GM18499 (cell line): ENCODE results near the gene ERLIN1.
"Not testable (repeated sequence)": the region's sequence is repeated elsewhere in the genome, so short reads cannot be mapped to it uniquely, and the experiment has no call there.

Source experiments
- ATAC-seq: cut with Tn5 transposase; IDR thresholded peaks from one replicate; pipeline ENCODE4 v1.9.1; 2021; ENCODE audit warnings: moderate number of reproducible peaks; ENCODE audit not compliant: insufficient read depth, unreplicated experiment

Gene ERLIN1

GRCh38 chr10:100138921-100139496, 46.8 kb downstream of the ERLIN1 start:
- ATAC-seq: no peak

- ATAC-seq: no peak
Measured at GRCh38 chr10:100135486-100135885, 50.3 kb downstream of the ERLIN1 start.

GRCh38 chr10:100133801-100134200, 52.0 kb downstream of the ERLIN1 start:
- no peak for ATAC-seq

GRCh38 chr10:100132427-100132826, 53.4 kb downstream of the ERLIN1 start:
- no peak for ATAC-seq

- no peak for ATAC-seq
Measured at GRCh38 chr10:100131571-100131970, 54.3 kb downstream of the ERLIN1 start.

- ATAC-seq: no peak
Measured at GRCh38 chr10:100130831-100131230, 55.0 kb downstream of the ERLIN1 start.

GRCh38 chr10:100129424-100129823, 56.4 kb downstream of the ERLIN1 start:
- ATAC-seq: no peak

GRCh38 chr10:100128951-100129350, 56.9 kb downstream of the ERLIN1 start:
- ATAC-seq: no peak

GRCh38 chr10:100125335-100125734, 60.5 kb downstream of the ERLIN1 start:
- not testable (repeated sequence) for ATAC-seq

- no peak for ATAC-seq
Measured at GRCh38 chr10:100124097-100124496, 61.7 kb downstream of the ERLIN1 start.

- no peak for ATAC-seq
Measured at GRCh38 chr10:100122780-100123179, 63.0 kb downstream of the ERLIN1 start.

GRCh38 chr10:100120550-100120949, 65.3 kb downstream of the ERLIN1 start:
- no peak for ATAC-seq

GRCh38 chr10:100119726-100120125, 66.1 kb downstream of the ERLIN1 start:
- ATAC-seq: no peak

- ATAC-seq: no peak
Measured at GRCh38 chr10:100114976-100115770, 70.7 kb downstream of the ERLIN1 start.

- no peak for ATAC-seq
Measured at GRCh38 chr10:100114460-100114859, 71.4 kb downstream of the ERLIN1 start.

- no peak for ATAC-seq
Measured at GRCh38 chr10:100109670-100110069, 76.2 kb downstream of the ERLIN1 start.

GRCh38 chr10:100106865-100107264, 79.0 kb downstream of the ERLIN1 start:
- ATAC-seq: no peak

- ATAC-seq: no peak
Measured at GRCh38 chr10:100104300-100104699, 81.5 kb downstream of the ERLIN1 start.

GRCh38 chr10:100103581-100103980, 82.2 kb downstream of the ERLIN1 start:
- ATAC-seq: no peak

- ATAC-seq: no peak
Measured at GRCh38 chr10:100101192-100102076, 84.4 kb downstream of the ERLIN1 start.

- ATAC-seq: no peak
Measured at GRCh38 chr10:100100651-100101184, 85.1 kb downstream of the ERLIN1 start.
